PC-9 (cell line): ENCODE data around the gene SENP3. TPM values are rescaled to one million over a fixed set of nuclear protein-coding genes. Genes with fewer than 3 reads are reported as not detected.

Experiments
- BruUV-seq: library from RNA; stranded (reverse); fragments of 400-500 nt; replicated peaks from 2 replicates; lab custom pipeline; 2021; lab: Mats Ljungman, UMichigan
- CTCF ChIA-PET: fragments of 300-600 bp; sonication (Branson Sonifier 250); formaldehyde crosslinking; loops from one replicate; lab custom pipeline; 2022; ENCODE audit warnings: antibody characterized with exemption; lab: Charles Lee
- POLR2A ChIA-PET: fragments of 300-600 bp; sonication (Branson Sonifier 250); formaldehyde crosslinking; loops from one replicate; lab custom pipeline; 2022; ENCODE audit warnings: antibody characterized with exemption; ENCODE audit not compliant: unreplicated experiment; lab: Charles Lee
- DNase-seq, 2 experiments: peaks; one replicate each; pipeline versions ENCODE4 v3.0.0 to v3.0.0-alpha.2; 2015 to 2022; ENCODE audit warnings: mixed read lengths in 1 of 2
- H2AFZ ChIP-seq: fragments of 200-600 bp; sonication (generic); 2 replicates; pipeline ENCODE4 v1.8.1; 2017; ENCODE audit warnings: antibody characterized with exemption
- H3F3A ChIP-seq: fragments of 200-600 bp; sonication (generic); 2 replicates; pipeline ENCODE4 v1.8.1; 2017; ENCODE audit warnings: antibody characterized with exemption, mild to moderate bottlenecking, low read depth; ENCODE audit not compliant: insufficient read depth
- H3K27ac ChIP-seq: fragments of 200-600 bp; sonication (generic); 2 replicates; pipeline ENCODE4 v1.6.1; 2016; ENCODE audit warnings: mixed run types
- H3K27me3 ChIP-seq: fragments of 200-600 bp; sonication (generic); 2 replicates; pipeline ENCODE4 v1.6.1; 2016; ENCODE audit warnings: low read depth, mixed run types; ENCODE audit not compliant: insufficient read depth
- H3K36me3 ChIP-seq: fragments of 200-600 bp; sonication (generic); 2 replicates; pipeline ENCODE4 v1.6.1; 2016; ENCODE audit warnings: low read depth, mixed run types
- H3K4me1 ChIP-seq: fragments of 200-600 bp; sonication (generic); replicated peaks from 2 replicates; pipeline ENCODE4 v1.6.1; 2016; ENCODE audit warnings: mixed run types; ENCODE audit not compliant: insufficient read depth
- H3K4me2 ChIP-seq: fragments of 200-600 bp; sonication (generic); 2 replicates; pipeline ENCODE4 v1.6.1; 2017; ENCODE audit warnings: mixed run types
- H3K4me3 ChIP-seq: fragments of 200-600 bp; sonication (generic); 2 replicates; pipeline ENCODE4 v1.6.1; 2016; ENCODE audit warnings: mixed run types
- H3K79me2 ChIP-seq: fragments of 200-600 bp; sonication (generic); 2 replicates; pipeline ENCODE4 v1.6.1; 2017; ENCODE audit warnings: low read depth, mixed run types
- H3K9me2 ChIP-seq: fragments of 200-600 bp; sonication (generic); 2 replicates; pipeline ENCODE4 v1.8.1; 2017; ENCODE audit warnings: mild to moderate bottlenecking; ENCODE audit not compliant: insufficient read depth
- H3K9me3 ChIP-seq: fragments of 200-600 bp; sonication (generic); 2 replicates; pipeline ENCODE4 v1.8.1; 2016; ENCODE audit warnings: low read depth; ENCODE audit not compliant: insufficient read depth
- H4K20me1 ChIP-seq: fragments of 200-600 bp; sonication (generic); 2 replicates; pipeline ENCODE4 v1.8.1; 2017; ENCODE audit not compliant: insufficient read depth
- CTCF ChIP-seq: fragments of 200-600 bp; sonication (generic); conservative IDR thresholded peaks from 2 replicates; pipeline ENCODE4 v1.6.1; 2017; ENCODE audit warnings: mixed run types, antibody characterized with exemption, mild to moderate bottlenecking, moderate library complexity
- EZH2 ChIP-seq: fragments of 200-600 bp; sonication (generic); IDR thresholded peaks from 2 replicates; pipeline ENCODE4 v1.8.0; 2017; ENCODE audit warnings: antibody characterized with exemption, low read depth
- intact Hi-C: fragments of 100-400 bp; cut with micrococcal nuclease; formaldehyde crosslinking; loops from one replicate; pipeline ENCODE4 v1.10.0; 2022; ENCODE audit not compliant: unreplicated experiment
- total RNA-seq: library from RNA; stranded (reverse); gene quantifications from 2 replicates; pipeline ENCODE4 v1.2.3, GENCODE V29; 2021

The SENP3 gene
- total RNA-seq, 1 experiment from 2014 or later: 72.4 TPM

GRCh38 chr17:7570351-7570750 lies 8.6 kb downstream of the SENP3 start:
- ChIA-PET CTCF (no interaction called here), POLR2A (no interaction called here)
- Histone ChIP-seq H3K4me3 (no peak overlapping the region), H3K9me2 (no peaks in the 10 kb centered on the region), H3K4me2 (no peak overlapping the region), H3K4me1 (peaks cover 12% of the 10 kb centered on the region), H4K20me1 (peaks cover 17% of the 10 kb centered on the region), H3K9me3 (no peaks in the 10 kb centered on the region), H3K27me3 (no peaks in the 10 kb centered on the region), H3K36me3 (peaks cover 15% of the 10 kb centered on the region), H3F3A (peaks cover 27% of the 10 kb centered on the region), H2AFZ (no peak overlapping the region), H3K79me2 (peaks cover 28% of the 10 kb centered on the region), H3K27ac (no peak overlapping the region)
- intact Hi-C loops: loop anchor here (5.0 kb wide), 1 partner anchor 168 kb away; the partner anchor contains the start of gene TMEM256
- BruUV-seq: no TSS peak
- no peak for TF ChIP-seq EZH2
- no peak for TF ChIP-seq CTCF
- DNase-seq: no peak

GRCh38 chr17:7572338-7572587 lies 10.5 kb downstream of the SENP3 start:
- intact Hi-C loops: loop anchor here (1.0 to 5.0 kb wide), 4 partner anchors 15 to 170 kb away; partner anchors contain the start of genes FXR2 and TMEM256
- H4K20me1 ChIP-seq: peaks cover 36% of the 10 kb centered on the region
- peaks cover 46% of the 10 kb centered on the region for H3F3A ChIP-seq
- peak overlapping the region; percentile 64; the same call in 1 of the 2 replicates for H3K4me3 ChIP-seq
- peaks cover 30% of the 10 kb centered on the region for H3K4me1 ChIP-seq
- ChIA-PET CTCF (no interaction called here), POLR2A (interaction anchor here (0.7 kb wide), 1 partner anchor 58 kb away, joined by 8 read pairs; the partner anchor contains the start of gene SHBG)
- H2AFZ ChIP-seq: peak overlapping the region; percentile 74; the same call in 1 of the 2 replicates
- DNase-seq: no peak
- no peaks in the 10 kb centered on the region for H3K27me3 ChIP-seq
- TF ChIP-seq CTCF (no peak), EZH2 (no peak)
- peak overlapping the region; percentile 68 for H3K27ac ChIP-seq
- H3K79me2 ChIP-seq: peaks cover 47% of the 10 kb centered on the region
- no peaks in the 10 kb centered on the region for H3K9me2 ChIP-seq
- no TSS peak for BruUV-seq
- no peaks in the 10 kb centered on the region for H3K9me3 ChIP-seq
- peaks cover 30% of the 10 kb centered on the region for H3K36me3 ChIP-seq
- peak overlapping the region; percentile 92 for H3K4me2 ChIP-seq

GRCh38 chr17:7572588-7573323 lies 11.0 kb downstream of the SENP3 start:
- Histone ChIP-seq H3K4me3 (peak overlapping the region; percentile 91), H4K20me1 (peaks cover 41% of the 10 kb centered on the region), H3K27me3 (no peaks in the 10 kb centered on the region), H2AFZ (no peak overlapping the region), H3K36me3 (peaks cover 32% of the 10 kb centered on the region), H3K9me2 (no peaks in the 10 kb centered on the region), H3K4me1 (peaks cover 33% of the 10 kb centered on the region), H3F3A (peaks cover 51% of the 10 kb centered on the region), H3K79me2 (peaks cover 49% of the 10 kb centered on the region), H3K27ac (peak overlapping the region; percentile 90), H3K9me3 (no peaks in the 10 kb centered on the region), H3K4me2 (peak overlapping the region; percentile 93)
- TF ChIP-seq EZH2: no peak
- no peak for TF ChIP-seq CTCF
- intact Hi-C loops: loop anchor here (1.0 to 5.0 kb wide), 4 partner anchors 14 to 170 kb away; partner anchors contain the start of genes FXR2 and TMEM256
- POLR2A ChIA-PET: interaction anchor here (0.6 to 1.0 kb wide), 2 partner anchors 12 to 183 kb away, joined by 6 to 11 read pairs; no protein-coding TSS in a partner anchor
- TSS peak; percentile 4 for BruUV-seq
- DNase-seq: peak; percentile 96 to 100
- CTCF ChIA-PET: no interaction called here
